GM12873 (cell line): ENCODE data around the gene SLC2A1.

Experiments
- CTCF ChIP-seq: IDR thresholded peaks from 2 replicates; pipeline ENCODE4 v1.5.1; 2012; ENCODE audit warnings: low read depth, mild to moderate bottlenecking, moderate library complexity, low read length, control low read depth; ENCODE audit not compliant: insufficient read depth; ENCODE audit errors: missing control alignments

The SLC2A1 gene

GRCh38 chr1:42891465-42892138 is 67.1 kb downstream of the SLC2A1 start:
- no peak for TF ChIP-seq CTCF

GRCh38 chr1:42889264-42889663 is 69.4 kb downstream of the SLC2A1 start:
- no peak for TF ChIP-seq CTCF

- TF ChIP-seq CTCF = no peak
Measured at GRCh38 chr1:42888013-42888633, 70.5 kb downstream of the SLC2A1 start.

- no peak for TF ChIP-seq CTCF
Measured at GRCh38 chr1:42887366-42887765, 71.3 kb downstream of the SLC2A1 start.

- no peak for TF ChIP-seq CTCF
Measured at GRCh38 chr1:42886800-42887199, 71.9 kb downstream of the SLC2A1 start.

GRCh38 chr1:42886046-42886739 is 72.5 kb downstream of the SLC2A1 start:
- TF ChIP-seq CTCF = no peak

- TF ChIP-seq CTCF = no peak
Measured at GRCh38 chr1:42880384-42880783, 78.3 kb downstream of the SLC2A1 start.
